ENCODE data around the gene SHISA9.

DNA sequence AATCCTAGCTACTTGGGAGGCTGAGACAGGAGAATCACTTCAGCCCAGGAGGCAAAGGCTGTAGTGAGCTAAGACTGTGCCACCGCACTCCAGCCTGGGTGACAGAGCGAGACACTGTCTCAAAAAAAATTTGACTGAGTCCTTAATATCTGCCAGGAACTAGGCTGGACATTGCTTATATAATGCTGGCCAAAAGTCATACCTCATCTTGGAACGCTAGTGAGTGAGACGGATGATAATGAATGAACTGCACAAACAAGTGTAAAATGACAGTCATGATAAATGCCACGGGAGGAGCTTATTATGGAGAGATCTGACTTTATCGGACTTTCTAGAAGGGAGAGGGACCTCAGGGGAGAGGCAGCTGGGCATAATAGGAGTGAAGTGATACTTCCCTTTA, 327.6 kb downstream of the SHISA9 start:
- TF ChIP-seq, protein P1, sequence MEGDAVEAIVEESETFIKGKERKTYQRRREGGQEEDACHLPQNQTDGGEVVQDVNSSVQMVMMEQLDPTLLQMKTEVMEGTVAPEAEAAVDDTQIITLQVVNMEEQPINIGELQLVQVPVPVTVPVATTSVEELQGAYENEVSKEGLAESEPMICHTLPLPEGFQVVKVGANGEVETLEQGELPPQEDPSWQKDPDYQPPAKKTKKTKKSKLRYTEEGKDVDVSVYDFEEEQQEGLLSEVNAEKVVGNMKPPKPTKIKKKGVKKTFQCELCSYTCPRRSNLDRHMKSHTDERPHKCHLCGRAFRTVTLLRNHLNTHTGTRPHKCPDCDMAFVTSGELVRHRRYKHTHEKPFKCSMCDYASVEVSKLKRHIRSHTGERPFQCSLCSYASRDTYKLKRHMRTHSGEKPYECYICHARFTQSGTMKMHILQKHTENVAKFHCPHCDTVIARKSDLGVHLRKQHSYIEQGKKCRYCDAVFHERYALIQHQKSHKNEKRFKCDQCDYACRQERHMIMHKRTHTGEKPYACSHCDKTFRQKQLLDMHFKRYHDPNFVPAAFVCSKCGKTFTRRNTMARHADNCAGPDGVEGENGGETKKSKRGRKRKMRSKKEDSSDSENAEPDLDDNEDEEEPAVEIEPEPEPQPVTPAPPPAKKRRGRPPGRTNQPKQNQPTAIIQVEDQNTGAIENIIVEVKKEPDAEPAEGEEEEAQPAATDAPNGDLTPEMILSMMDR (IDR thresholded peaks at IDR 0.05) = no peak
- no peak for TF ChIP-seq POLR2AphosphoS5 (IDR thresholded peaks at IDR 0.05)
- no peak for TF ChIP-seq POLR2A (IDR thresholded peaks at IDR 0.05)

All from breast epithelium (tissue), 3 donors.